K562 (cell line): ENCODE measurements around the gene KSR2. TPM values are rescaled to one million over a fixed set of nuclear protein-coding genes. Genes with fewer than 3 reads are reported as not detected.
A peak's percentile ranks its signal among the peaks of the same experiment; 100 is the strongest.
"Not testable (repeated sequence)": the region's sequence is repeated elsewhere in the genome, so short reads cannot be mapped to it uniquely, and the experiment has no call there.

Experiments
- ATAC-seq: fragments of 200-7000 bp; cut with Tn5 transposase; 3 replicates; pipeline ENCODE4 v1.9.1; 2020; ENCODE audit warnings: moderate library complexity
- BruUV-seq: library from RNA; stranded (reverse); fragments of 400-500 nt; replicated peaks from 2 replicates; lab custom pipeline; 2021; lab: Mats Ljungman, UMichigan
- CTCF ChIA-PET: fragments of 300-600 bp; formaldehyde crosslinking; extraction: SDS; loops from one replicate; lab custom pipeline; 2021; ENCODE audit warnings: low intra/inter-chr PET ratio; lab: Yijun Ruan, JAX
- POLR2A ChIA-PET: fragments of 300-600, 350-650 bp; sonication (Branson Sonifier 250); formaldehyde crosslinking; extraction: SDS; loops from one replicate; lab custom pipeline; 2021; ENCODE audit warnings: antibody characterized with exemption, inconsistent platforms; lab: Yijun Ruan, JAX
- DNase-seq, 4 experiments: peaks; one replicate each; pipeline versions ENCODE4 v3.0.0 to v3.0.0-alpha.2; 2011 to 2018; ENCODE audit warnings: low spot score in 3 of 4, mixed read lengths in 3 of 4; ENCODE audit errors: extremely low read depth in 1 of 4
- FAIRE-seq: peaks from 2 replicates; lab custom pipeline; 2011; peaks lifted over from hg19 to GRCh38; lab: Jason Lieb, UNC
- H2AFZ ChIP-seq: 2 replicates; pipeline ENCODE4 v1.6.0; 2011; ENCODE audit warnings: low read depth, low read length, control low read depth, inconsistent platforms
- H3K27ac ChIP-seq: fragments of 200-600 bp; 3 replicates; pipeline ENCODE4 v1.8.0; 2011; ENCODE audit warnings: low read depth, mild to moderate bottlenecking, control low read depth, inconsistent platforms, low read length, moderate library complexity, mixed read lengths; ENCODE audit errors: extremely low read depth
- H3K27me3 ChIP-seq, 2 experiments: fragments of 300-600 bp in 1 of 2; 2 replicates in 1 of 2; 3 replicates in 1 of 2; pipeline versions ENCODE4 v1.6.0 to v1.8.0; 2011; ENCODE audit warnings: inconsistent platforms in 2 of 2, low read length in 2 of 2, mild to moderate bottlenecking in 1 of 2, mixed read lengths in 1 of 2, moderate library complexity in 1 of 2; ENCODE audit not compliant: control insufficient read depth in 2 of 2, insufficient read depth in 2 of 2
- H3K36me3 ChIP-seq: fragments of 300-600 bp; 3 replicates; pipeline ENCODE4 v1.8.0; 2011; ENCODE audit warnings: mild to moderate bottlenecking, low read length, inconsistent platforms; ENCODE audit not compliant: control insufficient read depth, insufficient read depth
- H3K4me1 ChIP-seq, 2 experiments: fragments of 200-600 bp in 1 of 2; replicated peaks in 1 of 2; 2 replicates in 1 of 2; 3 replicates in 1 of 2; pipeline versions ENCODE4 v1.5.1 to v1.8.0; 2011; ENCODE audit warnings: inconsistent platforms in 2 of 2, low read length in 2 of 2, mild to moderate bottlenecking in 1 of 2, mixed read lengths in 1 of 2, moderate library complexity in 1 of 2; ENCODE audit not compliant: control insufficient read depth in 2 of 2, insufficient read depth in 2 of 2
- H3K4me2 ChIP-seq: 2 replicates; pipeline ENCODE4 v1.6.1; 2011; ENCODE audit warnings: low read length, control low read depth, inconsistent platforms, mixed read lengths; ENCODE audit not compliant: insufficient read depth
- H3K4me3 ChIP-seq: fragments of 200-600 bp; sonication (generic), shearing (Covaris generic); 2 replicates; pipeline ENCODE4 v1.5.1; 2016; ENCODE audit warnings: control low read depth, inconsistent platforms
- H3K79me2 ChIP-seq: fragments of 200-600 bp; 3 replicates; pipeline ENCODE4 v1.8.0; 2011; ENCODE audit warnings: low read length, inconsistent platforms; ENCODE audit not compliant: control insufficient read depth, insufficient read depth
- H3K9ac ChIP-seq, 2 experiments: 2 replicates each; pipeline versions ENCODE4 v1.6.0 to v1.6.1; 2011; ENCODE audit warnings: low read depth in 2 of 2, low read length in 2 of 2, control low read depth in 1 of 2, inconsistent platforms in 1 of 2, mild to moderate bottlenecking in 1 of 2, mixed read lengths in 1 of 2; ENCODE audit not compliant: insufficient read depth in 1 of 2
- H3K9me1 ChIP-seq: one replicate; pipeline ENCODE4 v1.6.0; 2011; ENCODE audit warnings: inconsistent platforms, mild to moderate bottlenecking, low read length, moderate library complexity; ENCODE audit not compliant: control insufficient read depth, insufficient read depth
- H3K9me3 ChIP-seq: replicated peaks from 2 replicates; pipeline ENCODE4 v1.5.1; 2011; ENCODE audit warnings: low read depth, low read length, inconsistent platforms; ENCODE audit not compliant: control insufficient read depth, insufficient read depth
- H4K20me1 ChIP-seq: replicated peaks from 2 replicates; pipeline ENCODE4 v1.6.1; 2011; ENCODE audit warnings: low read length, inconsistent platforms, mixed read lengths; ENCODE audit not compliant: control insufficient read depth, insufficient read depth
- GABPB2 ChIP-seq: fragments of 250-450 bp; sonication (Bioruptor Pico); conservative IDR thresholded peaks from 2 replicates; pipeline ENCODE4 v1.5.1; 2021; ENCODE audit warnings: mild to moderate bottlenecking
- HMG20B ChIP-seq: fragments of 250-450 bp; sonication (Bioruptor Pico); IDR thresholded peaks from 2 replicates; pipeline ENCODE4 v1.5.0; 2021; ENCODE audit warnings: mild to moderate bottlenecking
- MTA2 ChIP-seq: fragments of 450-650 bp; IDR thresholded peaks from 2 replicates; pipeline ENCODE4 v1.6.1; 2016; ENCODE audit warnings: low read depth
- MYBL2 ChIP-seq, 2 experiments: fragments of 450-650 bp in 1 of 2; sonication (generic) in 1 of 2; formaldehyde crosslinking in 1 of 2; IDR thresholded peaks; 2 replicates each; pipeline versions ENCODE4 v1.6.1 to v1.8.1; 2017 to 2022; ENCODE audit warnings: borderline replicate concordance in 1 of 2, inconsistent platforms in 1 of 2, low read depth in 1 of 2, mild to moderate bottlenecking in 1 of 2, missing genetic modification reagents in 1 of 2, moderate library complexity in 1 of 2
- TCF7 ChIP-seq: sonication (generic); IDR thresholded peaks from 2 replicates; pipeline ENCODE4 v1.6.1; 2016; ENCODE audit warnings: antibody characterized with exemption, borderline replicate concordance
- TEAD2 ChIP-seq: fragments of 450-650 bp; IDR thresholded peaks from 2 replicates; pipeline ENCODE4 v1.6.1; 2016; ENCODE audit warnings: missing genetic modification characterization, control low read depth, missing compliant biosample characterization
- ZNF146 ChIP-seq: IDR thresholded peaks from one replicate; pipeline ENCODE4 v1.6.1; 2018; ENCODE audit warnings: missing compliant biosample characterization; ENCODE audit not compliant: unreplicated experiment
- ZNF324 ChIP-seq: fragments of 250-450 bp; sonication (Bioruptor Pico); IDR thresholded peaks from 2 replicates; pipeline ENCODE4 v1.4.0; 2020; ENCODE audit warnings: mild to moderate bottlenecking
- ZNF551 ChIP-seq: fragments of 250-450 bp; sonication (Bioruptor Pico); IDR thresholded peaks from 2 replicates; pipeline ENCODE4 v1.5.0; 2021; ENCODE audit warnings: mild to moderate bottlenecking, moderate library complexity
- ZNF717 ChIP-seq: fragments of 250-450 bp; sonication (Bioruptor Pico); IDR thresholded peaks from 2 replicates; pipeline ENCODE4 v1.5.0; 2021
- WGBS: fragments of 100-300 bp; shearing (Covaris generic); methylation state at CpG from one replicate; pipeline ENCODE4 v1.1.6; 2016; ENCODE audit warnings: low coverage, mixed read lengths; ENCODE audit not compliant: insufficient coverage; ENCODE audit errors: missing lambda C conversion rate; 5-methylcytosine and 5-hydroxymethylcytosine counted together
- in situ Hi-C: fragments of 300-500 bp; cut with MboI; formaldehyde crosslinking; loops from 4 replicates; pipeline ENCODE4 v1.15.0; 2018; ENCODE audit warnings: inconsistent platforms, mixed read lengths
- intact Hi-C: fragments of 100-400 bp; cut with micrococcal nuclease; formaldehyde crosslinking; loops from 2 replicates; pipeline ENCODE4 v1.14.2; 2022
- polyA plus RNA-seq, 8 experiments: library from polyadenylated mRNA; depleted of rRNA in 4 of 8; stranded (reverse) in 5 of 8; unstranded in 3 of 8; fragments of >200 nt; fragmentation: Nextera tagmentation in 2 of 8; fragmentation: Illumina TruSeq in 1 of 8; extraction: Ambion mirVana in 2 of 8; extraction: Trizol in 1 of 8; gene quantifications; 2 replicates each; pipeline versions ENCODE4 v1.2.1 to v1.2.3, GENCODE V29; 2011 to 2014; ENCODE audit warnings: inconsistent platforms in 1 of 8, missing spikeins in 1 of 8
- total RNA-seq, 7 experiments: library from RNA; depleted of rRNA in 6 of 7; stranded (reverse); fragments of >200 nt in 6 of 7; fragmentation: Illumina TruSeq in 2 of 7; extraction: Trizol in 2 of 7; gene quantifications; 2 replicates each; pipeline versions ENCODE4 v1.2.1 to v1.2.3, GENCODE V29; 2011 to 2021; ENCODE audit warnings: low replicate concordance in 1 of 7
- TF ChIP-seq, protein P1 (sequence below): IDR thresholded peaks from 2 replicates; pipeline ENCODE4 v1.6.1; 2014; ENCODE audit warnings: antibody characterized with exemption

The KSR2 gene
- total and polyA plus RNA-seq, 9 of the 15 experiments (the other 6 are each of a cell fraction or from before 2014, with no cell fraction given) = not detected

DNA sequence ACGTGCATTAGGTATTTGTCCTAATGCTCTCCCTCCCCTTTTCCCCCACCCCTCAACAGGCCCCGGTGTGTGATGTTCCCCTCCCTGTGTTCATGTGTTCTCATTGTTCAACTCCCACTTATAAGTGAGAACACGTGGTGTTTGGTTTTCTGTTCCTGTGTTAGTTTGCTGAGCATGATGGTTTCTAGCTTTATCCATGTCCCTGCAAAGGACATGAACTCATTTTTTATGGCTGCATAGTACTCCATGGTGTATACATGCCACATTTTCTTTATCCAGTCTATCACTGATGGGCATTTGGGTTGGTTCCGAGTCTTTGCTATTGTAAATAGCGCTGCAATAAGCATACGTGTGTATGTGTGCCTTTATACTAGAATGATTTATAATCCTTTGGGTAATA is 168.1 kb downstream of the KSR2 start:
- WGBS = 0% methylated on average over 4 of the region's 6 CpGs
- H3K4me3 ChIP-seq, DNase-seq, FAIRE-seq, intact Hi-C loops, BruUV-seq, H3K36me3 ChIP-seq, H4K20me1 ChIP-seq, H3K4me2 ChIP-seq, ATAC-seq, H3K9me3 ChIP-seq, H3K4me1 ChIP-seq, H3K9me1 ChIP-seq, H3K9ac ChIP-seq, H2AFZ ChIP-seq, H3K79me2 ChIP-seq, H3K27ac ChIP-seq, in situ Hi-C loops, CTCF ChIA-PET: not testable (repeated sequence)
- POLR2A ChIA-PET = interaction anchor here (0.8 kb wide), 1 partner anchor 96 kb away, joined by 3 read pairs; no protein-coding TSS in a partner anchor
- peak; percentile 53 for TF ChIP-seq ZNF146 (CRISPR knock-in tag)
- peaks cover 2 to 13% of the 10 kb centered on the region in 2 experiments; a peak in 2 of 5 replicates for H3K27me3 ChIP-seq

DNA sequence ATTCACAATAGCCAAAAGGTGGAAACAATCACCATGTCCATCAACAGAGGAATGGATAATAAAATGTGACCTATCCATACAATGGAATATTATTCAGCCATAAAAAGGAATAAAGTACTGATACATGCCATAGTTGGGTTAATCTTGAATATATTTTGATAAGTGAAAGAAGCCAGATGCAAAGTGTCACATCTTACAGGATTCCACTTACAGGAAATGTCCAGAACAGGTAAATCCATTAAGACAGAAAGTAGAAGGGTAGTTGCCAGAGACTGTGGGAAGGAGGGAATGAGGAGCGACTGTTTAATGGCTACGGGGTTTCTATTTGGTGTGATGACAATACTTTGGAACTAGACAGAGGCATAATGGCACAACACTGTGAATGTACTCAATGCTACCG is 171.6 kb downstream of the KSR2 start:
- ATAC-seq (no peak), DNase-seq (no peak), FAIRE-seq (no peak)
- ChIA-PET POLR2A (no interaction called here), CTCF (interaction anchor here (0.5 kb wide), 1 partner anchor 421 kb away, joined by 3 read pairs; no protein-coding TSS in a partner anchor)
- H3K36me3 ChIP-seq = no peaks in the 10 kb centered on the region
- no peaks in the 10 kb centered on the region for H3K9me1 ChIP-seq
- H3K27ac ChIP-seq = no peak overlapping the region
- TF ChIP-seq ZNF324 (CRISPR knock-in tag) (no peak), ZNF717 (CRISPR knock-in tag) (no peak), TEAD2 (tag) (no peak), MYBL2 (IDR thresholded peaks at IDR 0.05; ENCODE audit: low read depth) (no peak), MYBL2 (CRISPR knock-in tag; IDR thresholded peaks at IDR 0.05; ENCODE audit: borderline replicate concordance) (no peak), TCF7 (no peak), HMG20B (no peak), GABPB2 (CRISPR knock-in tag) (no peak), ZNF551 (no peak), MTA2 (no peak)
- TF ChIP-seq, protein P1, sequence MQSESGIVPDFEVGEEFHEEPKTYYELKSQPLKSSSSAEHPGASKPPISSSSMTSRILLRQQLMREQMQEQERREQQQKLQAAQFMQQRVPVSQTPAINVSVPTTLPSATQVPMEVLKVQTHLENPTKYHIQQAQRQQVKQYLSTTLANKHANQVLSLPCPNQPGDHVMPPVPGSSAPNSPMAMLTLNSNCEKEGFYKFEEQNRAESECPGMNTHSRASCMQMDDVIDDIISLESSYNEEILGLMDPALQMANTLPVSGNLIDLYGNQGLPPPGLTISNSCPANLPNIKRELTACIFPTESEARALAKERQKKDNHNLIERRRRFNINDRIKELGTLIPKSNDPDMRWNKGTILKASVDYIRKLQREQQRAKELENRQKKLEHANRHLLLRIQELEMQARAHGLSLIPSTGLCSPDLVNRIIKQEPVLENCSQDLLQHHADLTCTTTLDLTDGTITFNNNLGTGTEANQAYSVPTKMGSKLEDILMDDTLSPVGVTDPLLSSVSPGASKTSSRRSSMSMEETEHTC = no peak
- H3K4me3 ChIP-seq = no peak overlapping the region
- peaks cover 15% of the 10 kb centered on the region; the same call in 1 of the 2 replicates for H3K9me3 ChIP-seq
- in situ Hi-C loops = no loop called here
- no peaks in the 10 kb centered on the region for H3K79me2 ChIP-seq
- no peaks in the 10 kb centered on the region for H3K4me1 ChIP-seq
- no peak overlapping the region for H2AFZ ChIP-seq
- intact Hi-C loops = no loop called here
- 0% methylated on average over 3 of the region's 3 CpGs for WGBS
- no TSS peak for BruUV-seq
- no peaks in the 10 kb centered on the region for H4K20me1 ChIP-seq
- H3K9ac ChIP-seq = no peak overlapping the region
- no peak overlapping the region for H3K4me2 ChIP-seq
- H3K27me3 ChIP-seq = no peaks in the 10 kb centered on the region
